HG03097 (cell line): ENCODE measurements around the gene MAL.

Experiments used
- ATAC-seq: cut with Tn5 transposase; IDR thresholded peaks from one replicate; pipeline ENCODE4 v1.9.1; 2021; ENCODE audit not compliant: unreplicated experiment, low FRiP score

MAL gene

DNA sequence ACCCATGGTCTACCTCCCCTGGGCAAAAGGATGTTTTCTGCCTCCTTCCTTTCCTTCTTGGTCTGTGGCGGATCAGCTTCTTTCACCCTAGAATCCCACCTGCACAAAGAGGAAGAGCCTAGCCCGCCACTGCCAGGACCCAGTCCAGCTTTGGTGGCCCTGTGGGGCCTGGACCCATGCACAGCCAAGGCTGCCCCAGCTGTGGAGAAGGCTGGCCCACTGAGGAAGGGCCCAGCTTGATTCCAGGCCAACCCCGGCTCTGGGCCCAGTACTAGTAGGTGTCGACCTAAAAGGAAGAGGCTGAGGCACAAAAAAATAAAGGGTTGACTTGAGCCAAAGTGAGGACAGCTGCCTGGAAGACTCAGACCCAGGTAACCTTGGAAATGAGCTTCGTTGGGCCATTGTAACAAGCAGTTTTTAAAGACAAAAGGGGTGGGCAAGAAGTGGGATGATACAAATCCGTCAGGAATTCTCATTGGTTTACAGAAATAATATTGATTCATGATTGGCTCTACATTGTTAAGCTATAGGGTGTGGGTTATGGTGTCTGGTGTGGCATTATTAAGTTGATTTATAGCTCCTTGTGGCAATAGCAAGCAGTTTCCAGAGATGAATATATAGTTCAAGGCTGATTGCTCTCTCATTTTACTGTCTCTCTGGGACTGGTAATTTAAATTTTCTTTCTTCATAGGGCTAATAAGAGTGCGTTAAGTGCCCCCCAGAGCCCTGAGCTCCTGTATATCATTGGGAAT is 29.8 kb upstream of the MAL start:
- no peak for ATAC-seq

DNA sequence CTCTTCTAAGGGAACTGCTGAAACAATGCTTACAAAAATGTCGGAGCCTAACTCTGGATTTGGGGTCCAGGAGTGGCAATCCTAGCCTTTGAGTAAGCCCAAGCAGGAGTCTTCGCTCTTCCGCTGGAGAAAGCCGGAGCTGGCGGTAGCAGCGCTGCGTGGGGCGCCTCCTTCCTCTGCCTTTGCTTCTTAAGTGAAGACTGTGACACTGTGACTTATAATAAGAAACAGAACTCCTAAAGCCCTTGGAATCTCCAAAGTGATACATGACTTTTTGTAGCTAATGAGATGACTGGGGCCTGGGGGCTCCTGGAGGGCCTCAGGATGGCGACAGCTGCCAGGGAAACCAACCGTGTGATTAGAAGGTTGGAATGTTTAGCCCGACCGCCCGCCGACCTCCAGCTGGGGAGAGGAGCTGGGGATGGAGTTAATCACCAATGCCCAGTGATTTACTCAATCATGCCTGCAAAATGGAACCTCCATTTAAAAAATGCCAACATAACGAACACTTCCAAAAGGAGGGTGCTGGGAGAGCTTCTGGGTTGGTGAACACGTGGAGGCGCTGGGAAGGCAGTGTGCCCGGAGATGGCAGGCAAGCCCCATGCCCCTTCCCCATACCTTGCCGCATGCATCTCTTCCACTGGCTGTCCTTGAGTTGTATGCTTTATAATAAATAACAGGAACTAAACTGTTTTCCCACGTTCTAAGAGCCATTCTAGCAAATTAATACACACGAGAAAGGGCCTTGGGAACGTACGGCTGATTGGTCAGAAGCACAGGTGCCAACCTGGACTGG is 29.0 kb upstream of the MAL start:
- ATAC-seq, result no peak

DNA sequence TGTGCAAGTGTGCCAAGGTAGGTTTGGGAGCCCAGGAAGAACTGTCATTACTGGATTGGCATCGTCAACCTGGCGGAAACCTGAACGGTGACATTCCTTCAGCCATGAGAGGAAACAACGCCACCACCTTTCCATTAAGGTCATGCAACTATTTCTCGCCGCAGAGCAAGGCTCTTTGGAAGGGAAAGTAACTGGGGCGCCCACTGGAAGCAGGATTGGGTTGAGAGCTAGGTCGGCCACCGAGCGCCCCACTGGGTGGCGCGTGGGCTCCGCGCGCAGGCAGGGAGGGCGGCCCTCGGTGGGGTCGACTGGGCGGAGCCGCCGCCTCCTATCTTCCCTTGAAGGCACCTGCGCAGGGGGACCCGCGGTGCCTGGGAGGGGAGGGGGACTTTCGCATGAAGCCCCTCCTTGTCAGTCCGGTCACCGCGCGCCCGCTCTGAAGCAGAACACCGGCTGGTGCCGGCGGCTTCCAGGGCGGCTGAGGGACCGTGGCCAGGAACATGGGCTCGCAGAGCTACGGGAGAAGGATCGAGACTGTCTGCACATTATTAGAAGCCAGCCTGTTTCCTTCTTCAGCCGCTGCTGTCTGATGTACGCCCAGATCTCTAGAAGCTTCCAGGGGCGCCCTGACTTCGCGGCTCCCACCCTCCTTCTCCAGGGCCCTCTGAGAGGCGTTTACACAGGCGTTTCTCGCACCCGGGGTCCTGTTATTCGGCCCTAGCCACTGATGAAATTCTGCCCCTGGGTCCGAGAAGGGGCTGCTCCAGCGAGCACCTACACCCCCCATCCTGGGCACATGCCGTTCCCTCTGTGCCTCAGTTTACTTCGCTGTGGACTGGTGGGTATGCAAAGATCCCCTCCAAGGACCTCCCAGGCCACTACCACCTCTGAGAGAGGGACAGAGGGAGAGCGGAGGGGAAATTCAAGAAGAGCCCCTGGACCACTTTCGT is 27.3 kb upstream of the MAL start:
- ATAC-seq, result no peak

DNA sequence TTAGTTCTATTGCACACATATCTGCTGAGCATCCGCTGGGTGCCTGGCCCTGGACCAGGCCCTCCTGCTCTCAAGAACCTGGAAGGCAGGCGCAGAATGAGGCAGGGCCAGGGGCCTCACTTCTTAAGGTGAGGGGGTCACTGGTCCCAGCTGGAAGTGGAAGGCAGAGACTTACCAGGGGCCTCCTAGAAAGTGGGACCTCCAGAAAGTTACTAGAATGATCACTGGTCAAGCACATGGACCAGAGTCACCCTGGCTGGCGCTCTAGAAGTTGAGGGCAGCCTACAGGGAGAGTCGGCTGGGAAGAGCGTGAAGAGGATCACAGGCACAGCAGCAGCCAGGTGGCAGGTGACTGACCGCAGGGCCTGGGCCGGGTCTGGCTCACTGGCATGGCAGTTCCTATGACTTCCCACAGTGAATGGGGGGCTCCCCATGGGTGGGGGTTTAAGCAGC is 26.1 kb upstream of the MAL start:
- no peak for ATAC-seq

DNA sequence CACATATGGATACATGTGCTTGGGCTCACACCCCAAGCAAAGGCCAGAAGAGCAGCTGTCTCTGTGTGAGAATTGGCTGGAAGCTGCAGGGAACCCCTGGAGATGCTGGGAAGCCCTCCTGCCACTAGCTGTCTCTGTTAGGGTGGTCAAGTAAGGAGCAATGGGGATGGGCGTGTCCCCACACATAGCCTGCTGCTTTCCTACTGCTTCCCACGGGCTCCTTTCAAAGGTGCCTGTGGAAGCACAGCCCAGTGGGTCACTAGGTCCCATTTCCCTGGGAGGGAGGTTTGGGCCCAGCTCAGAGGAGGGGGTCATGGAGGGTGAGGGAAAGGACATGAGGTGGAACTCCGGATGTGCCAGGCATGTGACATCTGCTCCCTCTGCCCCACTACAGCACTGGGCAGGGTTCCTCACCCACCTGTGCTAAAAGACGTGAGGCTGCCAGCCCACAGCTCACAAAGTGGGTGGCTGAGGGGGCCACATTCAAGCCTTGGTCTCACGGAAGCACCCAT is 24.4 kb upstream of the MAL start:
- no peak for ATAC-seq

DNA sequence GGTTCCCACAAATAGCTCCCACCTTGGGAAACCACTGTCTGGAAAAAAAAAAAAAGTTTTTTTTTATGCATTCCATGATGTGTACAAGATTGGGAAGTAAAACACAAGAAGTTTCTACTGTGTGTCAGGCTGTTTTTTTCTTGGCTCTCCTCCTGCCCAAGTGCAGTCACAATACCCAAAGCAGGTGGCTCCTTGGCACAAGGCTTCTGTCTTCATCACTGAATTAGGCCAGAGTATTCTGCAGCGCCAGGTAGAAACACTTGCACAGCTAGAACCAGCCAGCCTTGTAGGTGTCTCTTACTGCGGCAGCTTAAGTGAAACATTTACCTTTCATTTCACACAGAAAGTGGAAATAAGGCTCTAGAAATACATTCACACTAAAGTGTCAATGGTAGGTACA is 23.8 kb upstream of the MAL start:
- no peak for ATAC-seq

DNA sequence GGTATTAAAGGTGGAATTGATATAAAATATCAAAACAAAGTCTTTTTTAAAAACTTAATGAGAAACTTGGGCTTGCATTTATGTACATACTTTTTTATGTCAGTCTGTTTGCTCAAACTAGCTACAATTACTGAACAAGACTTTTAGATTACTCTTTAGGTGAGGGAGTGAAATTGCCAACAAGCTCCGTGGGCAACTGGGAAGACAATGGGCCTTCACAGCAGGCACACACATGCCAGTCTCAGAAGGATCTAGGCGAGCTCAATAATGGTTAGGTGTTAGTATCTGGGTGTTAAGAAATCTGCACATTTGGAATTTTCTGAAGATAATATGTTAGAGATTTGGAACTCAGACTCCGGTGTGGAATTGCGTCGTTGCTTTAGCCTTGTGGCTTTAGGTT is 23.0 kb upstream of the MAL start:
- no peak for ATAC-seq

DNA sequence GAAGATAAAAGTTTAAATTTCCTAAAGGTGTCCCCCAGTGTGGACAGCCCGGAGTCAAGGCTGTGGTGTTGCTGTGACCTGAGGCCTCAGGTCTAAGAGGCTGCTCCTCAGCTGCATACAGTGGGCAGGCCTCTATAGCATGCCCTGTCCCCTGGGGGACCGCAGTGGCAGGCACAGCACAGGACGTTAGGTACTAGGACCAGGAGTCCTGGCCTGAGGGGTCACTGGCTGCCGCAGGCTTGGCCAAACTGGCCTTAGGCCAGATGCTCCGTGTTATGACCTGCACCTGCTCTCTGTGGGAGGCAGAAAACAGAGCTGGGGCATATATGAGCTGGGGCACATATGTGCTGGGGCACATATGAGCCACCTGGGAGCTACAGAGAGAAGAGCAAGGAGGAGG is 21.2 kb upstream of the MAL start:
- no peak for ATAC-seq

DNA sequence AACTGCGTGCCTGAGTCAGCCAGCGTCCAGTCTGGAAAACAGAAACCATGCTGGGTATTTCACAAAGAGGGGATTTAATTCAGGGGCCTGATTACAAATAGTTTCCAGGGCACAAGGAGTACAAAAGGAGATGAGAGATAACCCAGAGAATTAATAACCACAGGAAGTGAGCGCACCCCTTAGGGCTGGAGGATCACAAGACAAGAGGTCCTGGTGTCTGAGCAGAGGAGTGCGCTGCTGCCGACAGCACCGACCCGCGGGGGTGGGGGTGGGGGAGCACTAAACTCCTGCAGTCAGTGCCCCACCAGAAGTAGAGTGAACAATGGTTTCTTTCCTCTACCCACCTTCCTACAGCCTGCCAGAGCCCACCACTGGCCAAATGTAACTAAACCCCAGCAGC is 20.8 kb upstream of the MAL start:
- no peak for ATAC-seq

DNA sequence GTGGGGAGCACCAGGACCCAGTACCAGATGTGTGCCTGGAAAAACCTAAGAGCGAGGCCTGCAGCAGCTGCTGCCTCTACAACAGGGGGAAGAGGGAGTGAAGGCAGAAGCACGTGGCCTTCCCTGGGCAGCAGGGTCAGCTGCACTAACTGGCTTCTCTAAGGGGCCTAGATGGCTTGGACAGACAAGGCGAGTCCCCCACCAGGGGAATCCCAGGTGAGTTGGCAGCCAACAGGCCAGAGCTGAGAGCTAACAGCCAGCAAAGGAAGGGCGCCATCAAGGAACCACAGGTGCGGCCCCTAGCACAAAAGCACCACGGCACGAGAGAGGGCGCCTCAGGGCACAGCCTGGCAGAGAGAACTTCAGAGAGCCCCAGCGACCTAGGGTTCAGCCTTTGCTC is 19.8 kb upstream of the MAL start:
- no peak for ATAC-seq

DNA sequence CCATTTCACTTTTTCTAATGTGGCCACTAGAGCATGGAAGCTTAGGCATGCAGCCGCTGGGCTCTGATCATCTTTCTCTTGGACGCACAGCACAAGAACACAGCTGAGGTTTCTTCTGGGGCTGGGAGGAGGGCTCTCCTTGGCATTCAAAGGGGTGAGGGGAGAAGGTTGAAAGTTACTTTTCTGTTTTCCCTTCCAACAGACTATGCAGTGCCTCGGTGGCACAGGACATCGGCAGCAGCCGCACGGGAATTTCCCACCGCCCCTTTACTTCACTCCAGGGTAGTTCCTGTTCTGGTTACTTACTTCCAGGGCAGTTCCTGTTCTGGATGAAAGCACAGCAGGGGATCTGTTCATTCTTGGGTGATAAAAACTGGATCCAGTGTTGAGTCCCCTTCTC is 18.9 kb upstream of the MAL start:
- ATAC-seq, result no peak

DNA sequence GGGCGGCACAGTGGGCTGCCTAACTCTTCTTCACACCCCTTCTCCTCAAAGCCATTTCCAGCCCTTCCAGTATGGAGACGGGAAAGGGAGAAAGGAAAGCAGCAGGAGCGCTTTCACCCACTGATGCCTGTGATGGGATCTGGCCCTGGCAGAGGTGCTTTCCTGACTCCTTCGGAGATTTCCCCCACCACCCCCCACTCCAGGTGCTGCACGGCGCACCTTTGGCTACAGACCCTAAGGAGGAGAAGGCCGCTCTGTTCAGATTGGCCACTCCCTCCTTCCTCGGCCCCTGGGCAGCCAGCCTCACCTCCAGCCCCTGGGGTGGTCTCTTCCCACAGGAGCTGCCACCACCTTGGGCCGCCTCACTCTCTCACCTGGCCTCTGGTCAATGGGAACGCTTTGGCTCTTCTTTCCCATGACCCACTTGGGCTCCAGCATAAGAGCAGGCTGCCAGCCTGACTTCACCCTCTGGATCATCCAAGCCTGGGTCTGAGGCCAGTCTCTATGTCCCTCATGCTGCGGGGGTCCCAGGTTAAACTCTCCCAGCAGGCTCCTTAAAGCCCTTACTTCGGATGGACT is 18.4 kb upstream of the MAL start:
- no peak for ATAC-seq

DNA sequence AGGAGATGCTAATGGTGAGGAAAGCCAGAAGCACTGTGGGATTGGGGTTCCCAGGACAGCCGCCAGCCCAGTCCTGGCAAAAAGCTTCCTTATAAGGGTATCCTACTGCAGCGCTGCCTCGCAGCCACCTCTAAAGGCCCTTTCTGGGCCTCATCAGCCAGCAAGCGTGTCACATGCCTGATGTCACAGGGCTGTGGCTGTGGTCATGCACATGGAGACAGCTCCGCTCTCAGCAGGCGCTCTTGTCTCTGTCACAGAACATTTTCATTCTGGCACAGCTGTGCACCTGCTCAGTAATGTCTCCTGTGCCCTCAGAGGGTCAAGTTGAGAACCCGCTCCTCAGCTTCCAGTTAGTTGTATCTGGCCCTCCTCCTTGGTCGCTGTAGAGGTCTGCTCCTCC is 17.7 kb upstream of the MAL start:
- no peak for ATAC-seq

DNA sequence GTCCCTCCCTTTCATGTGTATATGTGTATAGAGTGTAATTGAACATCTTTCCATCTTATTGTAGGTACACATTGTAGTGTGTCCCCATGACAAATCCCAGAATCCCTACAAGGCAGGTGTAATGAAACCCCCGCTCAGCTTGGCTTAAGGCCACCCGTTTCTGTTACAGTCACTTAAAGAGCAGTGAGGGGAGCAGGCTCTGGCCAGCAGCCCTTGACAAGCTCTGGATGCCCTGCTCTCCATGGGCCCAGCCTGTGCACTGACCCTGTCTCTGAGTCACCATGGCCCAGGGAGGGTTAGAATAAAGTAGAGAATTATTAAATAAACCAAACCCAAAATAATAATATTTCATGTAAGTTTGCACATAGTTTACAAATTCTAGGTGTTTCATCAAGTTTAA is 17.2 kb upstream of the MAL start:
- ATAC-seq, result no peak

DNA sequence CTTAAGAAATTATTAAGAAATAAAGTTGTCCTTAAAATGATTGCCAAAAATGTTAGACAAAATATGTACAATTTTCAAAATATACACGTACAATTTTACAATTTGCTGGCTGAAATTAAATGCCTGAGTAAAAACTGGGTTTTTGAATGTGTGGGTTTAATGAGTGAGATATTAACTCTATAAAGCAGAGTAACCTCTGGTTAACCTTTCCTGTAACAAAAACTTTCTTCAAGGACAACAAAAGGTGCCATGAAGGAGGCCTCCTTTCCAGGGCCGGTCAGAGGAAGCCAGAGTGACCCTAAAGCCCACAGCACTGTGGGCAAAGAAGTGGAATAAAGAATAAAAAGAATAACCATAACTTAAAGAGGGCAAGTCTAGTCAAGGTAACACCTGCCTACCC is 16.5 kb upstream of the MAL start:
- ATAC-seq, result no peak

DNA sequence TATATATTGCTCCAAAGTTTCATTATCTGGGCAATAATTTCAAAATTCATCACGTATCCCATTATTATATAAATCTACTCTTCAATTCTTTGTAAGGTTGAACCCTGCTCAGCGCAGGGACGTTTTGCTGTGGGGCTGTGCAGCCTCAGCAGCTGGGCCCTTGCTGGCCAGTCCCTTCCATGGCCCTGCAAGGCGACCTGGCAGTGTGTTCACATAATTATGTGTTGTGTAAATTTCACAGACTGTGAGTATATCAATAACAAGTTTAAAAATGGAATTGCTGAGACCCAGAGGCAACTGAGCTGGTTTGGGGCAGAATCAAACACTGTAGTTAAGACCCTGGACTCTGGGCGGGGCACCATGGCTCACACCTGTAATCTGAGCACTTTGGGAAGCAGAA is 16.1 kb upstream of the MAL start:
- ATAC-seq, result no peak

DNA sequence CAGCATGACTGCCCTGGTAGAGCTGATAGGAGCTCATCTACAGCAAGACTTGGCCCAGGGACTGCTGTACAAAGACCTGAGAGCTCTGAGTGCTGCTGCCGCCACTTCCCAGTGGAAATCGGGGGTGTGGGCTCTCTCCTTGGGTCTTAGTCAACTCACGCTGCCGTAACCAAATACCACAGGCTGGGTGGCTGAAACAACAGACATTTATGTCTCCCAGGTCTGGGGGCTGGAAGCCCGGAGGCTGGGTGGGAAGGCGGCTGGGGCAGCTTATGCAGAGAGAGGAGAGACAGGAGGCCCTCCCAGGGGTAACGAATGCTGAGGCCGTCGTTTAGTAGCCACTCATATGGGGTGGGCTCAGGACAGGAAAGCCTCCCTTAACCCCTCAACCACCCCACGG is 15.4 kb upstream of the MAL start:
- ATAC-seq, result no peak

DNA sequence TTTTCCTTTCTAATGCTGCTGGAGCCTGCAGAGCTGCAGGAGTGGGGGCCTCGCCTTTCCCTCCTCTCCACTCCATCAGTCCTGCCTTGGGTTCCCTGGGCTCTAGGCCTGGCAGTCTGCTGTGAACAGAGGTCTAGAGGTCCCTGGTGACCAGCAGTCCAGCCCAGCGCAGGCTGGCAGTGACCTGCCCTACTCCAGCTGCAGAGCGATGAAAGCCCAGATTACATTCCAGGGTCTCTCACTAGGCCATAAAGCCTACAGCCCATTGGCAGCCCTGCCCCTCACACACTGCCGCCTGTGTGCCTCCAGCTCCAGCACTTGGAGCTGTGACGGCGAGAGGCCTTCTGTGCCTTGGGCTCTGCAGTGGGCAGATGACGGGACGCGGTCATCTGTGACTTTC is 14.8 kb upstream of the MAL start:
- no peak for ATAC-seq

DNA sequence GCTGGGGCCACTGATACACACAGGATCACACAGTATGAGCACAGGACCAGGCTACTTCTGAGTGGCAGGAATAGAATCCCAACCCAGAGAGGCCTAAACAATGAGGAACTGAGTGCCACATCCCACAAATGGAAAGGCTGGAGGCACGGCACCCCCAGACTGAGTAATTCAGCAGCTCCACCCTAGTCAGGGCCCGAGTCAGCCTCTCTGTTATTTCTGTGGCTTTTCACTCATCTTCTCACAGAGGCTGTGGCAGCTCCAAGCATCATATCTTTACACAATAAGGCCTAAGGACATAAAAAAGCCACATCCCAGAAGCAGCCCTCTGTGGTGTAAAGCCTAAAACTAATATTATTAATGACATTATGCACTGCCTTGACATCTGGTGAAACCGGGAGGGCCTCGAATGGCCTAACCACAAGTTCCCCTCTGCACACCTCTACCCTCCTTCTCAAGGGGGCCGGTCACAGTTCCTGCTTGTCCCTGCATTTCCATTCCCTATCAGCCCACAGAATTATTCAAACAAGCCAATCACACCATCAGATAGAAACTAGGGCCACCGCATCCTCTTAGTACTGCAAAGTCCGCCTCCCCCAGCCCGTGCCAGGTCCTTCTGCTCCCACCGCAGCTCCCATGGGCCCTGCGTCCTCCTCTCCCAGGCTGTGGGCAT is 12.5 kb upstream of the MAL start:
- peak; percentile 75 for ATAC-seq

DNA sequence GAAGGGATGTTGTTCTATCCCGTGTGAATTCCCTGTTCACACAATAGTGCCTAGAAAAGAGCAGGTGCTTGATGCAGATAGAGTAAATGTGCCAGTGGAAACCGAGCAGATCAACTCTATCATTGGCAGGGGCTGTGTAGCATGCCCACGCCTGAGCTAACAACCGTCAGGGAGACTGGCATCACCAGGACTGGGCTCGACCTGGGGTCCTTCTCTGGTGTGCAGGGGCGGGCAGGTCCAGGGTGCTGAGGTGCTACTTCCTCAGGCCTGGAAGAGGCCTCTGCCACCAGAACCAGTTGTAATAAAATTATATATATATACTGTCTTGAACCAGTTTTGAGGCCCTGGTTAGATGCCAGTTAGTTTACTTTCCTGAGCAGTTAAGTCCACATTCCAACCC is 11.8 kb upstream of the MAL start:
- ATAC-seq, result no peak
